HepG2 (cell line): ENCODE measurements around the gene MRPL34. TPM values are rescaled to one million over a fixed set of nuclear protein-coding genes. Genes with fewer than 3 reads are reported as not detected.

Experiments
- AHR ChIP-seq: IDR thresholded peaks from 2 replicates; pipeline ENCODE4 v1.6.1; 2018; ENCODE audit warnings: missing genetic modification reagents, missing compliant biosample characterization
- CENPT ChIP-seq: sonication (generic); formaldehyde crosslinking; IDR thresholded peaks from 2 replicates; pipeline ENCODE4 v1.8.0; 2022; ENCODE audit warnings: low read depth, mild to moderate bottlenecking, moderate library complexity, missing genetic modification reagents
- GTF2F1 ChIP-seq: fragments of 150-350 bp; IDR thresholded peaks from 2 replicates; pipeline ENCODE4 v1.6.1; 2014; ENCODE audit warnings: low read length
- HNF4A ChIP-seq: sonication (generic); formaldehyde crosslinking; IDR thresholded peaks from 2 replicates; pipeline ENCODE4 v1.4.0; 2020; ENCODE audit warnings: missing genetic modification reagents
- KAT8 ChIP-seq: IDR thresholded peaks from 2 replicates; pipeline ENCODE4 v1.6.1; 2016; ENCODE audit warnings: missing genetic modification reagents, missing compliant biosample characterization
- KDM2A ChIP-seq: sonication (generic); formaldehyde crosslinking; IDR thresholded peaks from 2 replicates; pipeline ENCODE4 v1.4.0; 2020; ENCODE audit warnings: low read depth, missing genetic modification reagents, borderline replicate concordance
- PTBP1 ChIP-seq: fragments of 200-400 bp; formaldehyde crosslinking; IDR thresholded peaks from 2 replicates; pipeline ENCODE4 v1.6.1; 2018; ENCODE audit warnings: low read length, low read depth; ENCODE audit not compliant: poor library complexity, severe bottlenecking
- RARA ChIP-seq: IDR thresholded peaks from 2 replicates; pipeline ENCODE4 v1.6.1; 2016; ENCODE audit warnings: missing genetic modification reagents, missing compliant biosample characterization
- RORA ChIP-seq: sonication (generic); formaldehyde crosslinking; IDR thresholded peaks from 2 replicates; pipeline ENCODE4 v1.5.0; 2020; ENCODE audit warnings: mild to moderate bottlenecking, missing genetic modification reagents, moderate library complexity
- TBX3 ChIP-seq: fragments of 450-650 bp; IDR thresholded peaks from 2 replicates; pipeline ENCODE4 v1.6.1; 2017; ENCODE audit warnings: antibody characterized with exemption, mild to moderate bottlenecking, inconsistent platforms, borderline replicate concordance
- TRIM24 ChIP-seq: sonication (generic); formaldehyde crosslinking; IDR thresholded peaks from 2 replicates; pipeline ENCODE4 v1.8.0; 2022; ENCODE audit warnings: mild to moderate bottlenecking, missing genetic modification reagents
- XRCC5 ChIP-seq: fragments of 200-400 bp; formaldehyde crosslinking; optimal IDR thresholded peaks from 2 replicates; pipeline ENCODE3; 2017; ENCODE audit warnings: mild to moderate bottlenecking, low read length
- ZNF24 ChIP-seq: fragments of 450-650 bp; IDR thresholded peaks from 2 replicates; pipeline ENCODE4 v1.6.1; 2017; ENCODE audit warnings: antibody characterized with exemption, mild to moderate bottlenecking
- ZNF343 ChIP-seq: sonication (generic); formaldehyde crosslinking; IDR thresholded peaks from 2 replicates; pipeline ENCODE4 v1.4.0; 2020; ENCODE audit warnings: mild to moderate bottlenecking, missing genetic modification reagents
- ZNF567 ChIP-seq: sonication (generic); formaldehyde crosslinking; IDR thresholded peaks from 2 replicates; pipeline ENCODE4 v1.8.1; 2023; ENCODE audit warnings: mild to moderate bottlenecking, missing genetic modification reagents, borderline replicate concordance
- ZSCAN22 ChIP-seq: sonication (generic); formaldehyde crosslinking; IDR thresholded peaks from 2 replicates; pipeline ENCODE4 v1.4.0; 2020; ENCODE audit warnings: mild to moderate bottlenecking, missing genetic modification reagents
- polyA plus RNA-seq, 8 experiments: library from polyadenylated mRNA; depleted of rRNA in 3 of 8; stranded (reverse) in 7 of 8; unstranded in 1 of 8; fragments of >200 nt; fragmentation: Illumina TruSeq in 4 of 8; extraction: Trizol in 4 of 8; gene quantifications; 2 replicates each; pipeline versions ENCODE4 v1.2.1 to v1.2.3, GENCODE V29; 2011 to 2016; ENCODE audit warnings: low read depth in 4 of 8, missing spikeins in 1 of 8, mixed read lengths in 1 of 8; ENCODE audit not compliant: insufficient read depth in 1 of 8
- total RNA-seq, 5 experiments: library from RNA; depleted of rRNA; stranded (reverse); fragments of >200 nt; fragmentation: Illumina TruSeq; extraction: Trizol; gene quantifications; 2 replicates each; pipeline ENCODE4 v1.2.3, GENCODE V29; 2016; ENCODE audit warnings: low read depth in 1 of 5
- TF ChIP-seq, protein P1 (sequence below): sonication (generic); formaldehyde crosslinking; conservative IDR thresholded peaks from 2 replicates; pipeline ENCODE4 v1.8.0; 2022; ENCODE audit warnings: mild to moderate bottlenecking, moderate library complexity, missing genetic modification reagents
- TF ChIP-seq, protein P2 (sequence below): IDR thresholded peaks from 2 replicates; pipeline ENCODE4 v1.6.1; 2016
- TF ChIP-seq, protein P3 (sequence below): sonication (generic); formaldehyde crosslinking; IDR thresholded peaks from 2 replicates; pipeline ENCODE4 v1.5.0; 2020; ENCODE audit warnings: missing genetic modification reagents
- TF ChIP-seq, protein P4 (sequence below): sonication (generic); formaldehyde crosslinking; IDR thresholded peaks from 2 replicates; pipeline ENCODE4 v1.4.0; 2020; ENCODE audit warnings: missing genetic modification reagents
- TF ChIP-seq, protein P5 (sequence below): IDR thresholded peaks from 2 replicates; pipeline ENCODE4 v1.6.1; 2012; ENCODE audit warnings: inconsistent platforms

The MRPL34 gene
- total and polyA plus RNA-seq, 2 of the 13 experiments (the other 11 are each of a cell fraction or from before 2014, with no cell fraction given), result 74.0 to 77.3 TPM

DNA sequence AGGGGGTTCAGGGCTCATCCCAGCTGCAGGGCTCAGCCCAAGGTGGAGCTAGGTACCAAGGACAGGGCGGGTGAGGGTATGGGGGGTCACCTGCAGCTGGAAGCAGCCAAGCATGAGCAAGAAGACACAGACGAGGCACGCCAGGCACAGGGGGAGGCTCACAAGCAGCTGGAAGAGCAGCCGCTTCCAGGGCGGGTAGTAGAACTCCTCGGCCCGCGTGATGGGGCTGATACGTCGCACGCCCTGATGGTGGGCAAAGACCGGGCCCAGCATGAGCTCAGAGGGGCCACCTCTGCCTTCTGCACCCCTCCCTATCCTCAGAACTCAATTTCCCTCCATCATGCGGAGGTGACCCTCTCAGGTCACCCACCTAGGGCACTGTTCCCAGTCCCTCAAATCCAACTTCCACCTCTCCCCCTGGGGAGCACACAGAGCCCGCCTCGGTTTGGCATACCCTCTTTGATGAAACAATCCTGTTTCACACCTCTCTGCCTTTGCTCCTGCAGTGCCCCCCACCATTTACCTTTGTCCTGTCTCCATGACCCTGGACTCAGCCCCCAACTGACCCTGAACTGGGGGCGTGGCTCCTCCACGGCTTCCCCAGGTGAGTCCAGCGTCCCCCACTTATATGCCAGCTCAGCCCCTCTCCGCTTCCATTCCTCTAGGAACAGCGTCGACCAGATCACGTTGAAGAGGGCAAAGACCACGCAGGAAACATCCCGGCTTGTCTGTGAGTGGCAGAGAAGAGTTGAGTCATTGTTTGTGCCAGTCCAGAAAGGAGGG, 24.8 kb downstream of the MRPL34 start (continued):
- TF ChIP-seq, protein P1, sequence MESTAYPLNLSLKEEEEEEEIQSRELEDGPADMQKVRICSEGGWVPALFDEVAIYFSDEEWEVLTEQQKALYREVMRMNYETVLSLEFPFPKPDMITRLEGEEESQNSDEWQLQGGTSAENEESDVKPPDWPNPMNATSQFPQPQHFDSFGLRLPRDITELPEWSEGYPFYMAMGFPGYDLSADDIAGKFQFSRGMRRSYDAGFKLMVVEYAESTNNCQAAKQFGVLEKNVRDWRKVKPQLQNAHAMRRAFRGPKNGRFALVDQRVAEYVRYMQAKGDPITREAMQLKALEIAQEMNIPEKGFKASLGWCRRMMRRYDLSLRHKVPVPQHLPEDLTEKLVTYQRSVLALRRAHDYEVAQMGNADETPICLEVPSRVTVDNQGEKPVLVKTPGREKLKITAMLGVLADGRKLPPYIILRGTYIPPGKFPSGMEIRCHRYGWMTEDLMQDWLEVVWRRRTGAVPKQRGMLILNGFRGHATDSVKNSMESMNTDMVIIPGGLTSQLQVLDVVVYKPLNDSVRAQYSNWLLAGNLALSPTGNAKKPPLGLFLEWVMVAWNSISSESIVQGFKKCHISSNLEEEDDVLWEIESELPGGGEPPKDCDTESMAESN (CRISPR knock-in tag), result 0 out of 2 replicates have a peak, but pooled peaks have one; percentile 23
- TF ChIP-seq HNF4A (CRISPR knock-in tag) (peak; percentile 18; the same call in 1 of the 2 replicates), AHR (no peak), KAT8 (no peak), ZNF24 (no peak), XRCC5 (no peak), ZNF343 (CRISPR knock-in tag) (no peak), RORA (CRISPR knock-in tag) (no peak), GTF2F1 (no peak), PTBP1 (no peak), KDM2A (CRISPR knock-in tag) (0 out of 2 replicates have a peak, but pooled peaks have one; percentile 14), CENPT (CRISPR knock-in tag) (no peak), TRIM24 (CRISPR knock-in tag) (no peak), TBX3 (no peak), ZSCAN22 (CRISPR knock-in tag) (no peak), RARA (CRISPR knock-in tag) (no peak), ZNF567 (CRISPR knock-in tag) (no peak)
- TF ChIP-seq, protein P2, sequence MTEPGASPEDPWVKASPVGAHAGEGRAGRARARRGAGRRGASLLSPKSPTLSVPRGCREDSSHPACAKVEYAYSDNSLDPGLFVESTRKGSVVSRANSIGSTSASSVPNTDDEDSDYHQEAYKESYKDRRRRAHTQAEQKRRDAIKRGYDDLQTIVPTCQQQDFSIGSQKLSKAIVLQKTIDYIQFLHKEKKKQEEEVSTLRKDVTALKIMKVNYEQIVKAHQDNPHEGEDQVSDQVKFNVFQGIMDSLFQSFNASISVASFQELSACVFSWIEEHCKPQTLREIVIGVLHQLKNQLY, result no peak
- TF ChIP-seq, protein P3, sequence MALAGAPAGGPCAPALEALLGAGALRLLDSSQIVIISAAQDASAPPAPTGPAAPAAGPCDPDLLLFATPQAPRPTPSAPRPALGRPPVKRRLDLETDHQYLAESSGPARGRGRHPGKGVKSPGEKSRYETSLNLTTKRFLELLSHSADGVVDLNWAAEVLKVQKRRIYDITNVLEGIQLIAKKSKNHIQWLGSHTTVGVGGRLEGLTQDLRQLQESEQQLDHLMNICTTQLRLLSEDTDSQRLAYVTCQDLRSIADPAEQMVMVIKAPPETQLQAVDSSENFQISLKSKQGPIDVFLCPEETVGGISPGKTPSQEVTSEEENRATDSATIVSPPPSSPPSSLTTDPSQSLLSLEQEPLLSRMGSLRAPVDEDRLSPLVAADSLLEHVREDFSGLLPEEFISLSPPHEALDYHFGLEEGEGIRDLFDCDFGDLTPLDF (CRISPR knock-in tag), result no peak
- TF ChIP-seq, protein P4, sequence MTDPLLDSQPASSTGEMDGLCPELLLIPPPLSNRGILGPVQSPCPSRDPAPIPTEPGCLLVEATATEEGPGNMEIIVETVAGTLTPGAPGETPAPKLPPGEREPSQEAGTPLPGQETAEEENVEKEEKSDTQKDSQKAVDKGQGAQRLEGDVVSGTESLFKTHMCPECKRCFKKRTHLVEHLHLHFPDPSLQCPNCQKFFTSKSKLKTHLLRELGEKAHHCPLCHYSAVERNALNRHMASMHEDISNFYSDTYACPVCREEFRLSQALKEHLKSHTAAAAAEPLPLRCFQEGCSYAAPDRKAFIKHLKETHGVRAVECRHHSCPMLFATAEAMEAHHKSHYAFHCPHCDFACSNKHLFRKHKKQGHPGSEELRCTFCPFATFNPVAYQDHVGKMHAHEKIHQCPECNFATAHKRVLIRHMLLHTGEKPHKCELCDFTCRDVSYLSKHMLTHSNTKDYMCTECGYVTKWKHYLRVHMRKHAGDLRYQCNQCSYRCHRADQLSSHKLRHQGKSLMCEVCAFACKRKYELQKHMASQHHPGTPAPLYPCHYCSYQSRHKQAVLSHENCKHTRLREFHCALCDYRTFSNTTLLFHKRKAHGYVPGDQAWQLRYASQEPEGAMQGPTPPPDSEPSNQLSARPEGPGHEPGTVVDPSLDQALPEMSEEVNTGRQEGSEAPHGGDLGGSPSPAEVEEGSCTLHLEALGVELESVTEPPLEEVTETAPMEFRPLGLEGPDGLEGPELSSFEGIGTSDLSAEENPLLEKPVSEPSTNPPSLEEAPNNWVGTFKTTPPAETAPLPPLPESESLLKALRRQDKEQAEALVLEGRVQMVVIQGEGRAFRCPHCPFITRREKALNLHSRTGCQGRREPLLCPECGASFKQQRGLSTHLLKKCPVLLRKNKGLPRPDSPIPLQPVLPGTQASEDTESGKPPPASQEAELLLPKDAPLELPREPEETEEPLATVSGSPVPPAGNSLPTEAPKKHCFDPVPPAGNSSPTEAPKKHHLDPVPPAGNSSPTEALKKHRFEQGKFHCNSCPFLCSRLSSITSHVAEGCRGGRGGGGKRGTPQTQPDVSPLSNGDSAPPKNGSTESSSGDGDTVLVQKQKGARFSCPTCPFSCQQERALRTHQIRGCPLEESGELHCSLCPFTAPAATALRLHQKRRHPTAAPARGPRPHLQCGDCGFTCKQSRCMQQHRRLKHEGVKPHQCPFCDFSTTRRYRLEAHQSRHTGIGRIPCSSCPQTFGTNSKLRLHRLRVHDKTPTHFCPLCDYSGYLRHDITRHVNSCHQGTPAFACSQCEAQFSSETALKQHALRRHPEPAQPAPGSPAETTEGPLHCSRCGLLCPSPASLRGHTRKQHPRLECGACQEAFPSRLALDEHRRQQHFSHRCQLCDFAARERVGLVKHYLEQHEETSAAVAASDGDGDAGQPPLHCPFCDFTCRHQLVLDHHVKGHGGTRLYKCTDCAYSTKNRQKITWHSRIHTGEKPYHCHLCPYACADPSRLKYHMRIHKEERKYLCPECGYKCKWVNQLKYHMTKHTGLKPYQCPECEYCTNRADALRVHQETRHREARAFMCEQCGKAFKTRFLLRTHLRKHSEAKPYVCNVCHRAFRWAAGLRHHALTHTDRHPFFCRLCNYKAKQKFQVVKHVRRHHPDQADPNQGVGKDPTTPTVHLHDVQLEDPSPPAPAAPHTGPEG (CRISPR knock-in tag), result 0 out of 2 replicates have a peak, but pooled peaks have one; percentile 15
- TF ChIP-seq, protein P5, sequence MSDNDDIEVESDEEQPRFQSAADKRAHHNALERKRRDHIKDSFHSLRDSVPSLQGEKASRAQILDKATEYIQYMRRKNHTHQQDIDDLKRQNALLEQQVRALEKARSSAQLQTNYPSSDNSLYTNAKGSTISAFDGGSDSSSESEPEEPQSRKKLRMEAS, result peak; percentile 24; the same call in 1 of the 2 replicates
